SK-N-SH (cell line): ENCODE data around the gene SPA17.

Experiments used
- CHD2 ChIP-seq: fragments of 150-350 bp; IDR thresholded peaks from 2 replicates; pipeline ENCODE4 v1.6.1; 2018; ENCODE audit warnings: low read length; ENCODE audit not compliant: partially characterized antibody
- EP300 ChIP-seq, 2 experiments: IDR thresholded peaks; 2 replicates each; pipeline versions ENCODE4 v1.4.0 to v1.6.1; 2012; ENCODE audit warnings: borderline replicate concordance in 1 of 2, low read depth in 1 of 2, low read length in 1 of 2
- FOXJ3 ChIP-seq: sonication (generic); formaldehyde crosslinking; IDR thresholded peaks from 2 replicates; pipeline ENCODE4 v1.5.1; 2020; ENCODE audit warnings: mild to moderate bottlenecking, missing genetic modification reagents
- FOXM1 ChIP-seq: IDR thresholded peaks from 2 replicates; pipeline ENCODE4 v1.4.0; 2012; ENCODE audit warnings: low read depth, mild to moderate bottlenecking
- POLR2AphosphoS5 ChIP-seq: IDR thresholded peaks from 2 replicates; pipeline ENCODE4 v1.6.1; 2012; ENCODE audit warnings: low read depth, low read length
- RXRA ChIP-seq: IDR thresholded peaks from 2 replicates; pipeline ENCODE4 v1.4.0; 2012; ENCODE audit warnings: low read depth, mild to moderate bottlenecking, borderline replicate concordance
- SIN3A ChIP-seq: IDR thresholded peaks from 2 replicates; pipeline ENCODE4 v1.6.1; 2012; ENCODE audit warnings: low read depth, mild to moderate bottlenecking, low read length, moderate library complexity, borderline replicate concordance
- YY1 ChIP-seq: IDR thresholded peaks from 2 replicates; pipeline ENCODE4 v1.4.0; 2012; ENCODE audit warnings: low read depth, mild to moderate bottlenecking
- TF ChIP-seq, protein P1 (sequence below): fragments of 200-600 bp; sonication (generic); IDR thresholded peaks from 2 replicates; pipeline ENCODE4 v1.6.1; 2017; ENCODE audit warnings: antibody characterized with exemption, mild to moderate bottlenecking, moderate library complexity
- TF ChIP-seq, protein P2 (sequence below): fragments of 150-350 bp; IDR thresholded peaks from 2 replicates; pipeline ENCODE4 v1.6.1; 2017; ENCODE audit warnings: antibody characterized with exemption, low read length, low read depth, borderline replicate concordance
- TF ChIP-seq, protein P3 (sequence below): IDR thresholded peaks from 2 replicates; pipeline ENCODE4 v1.4.0; 2012; ENCODE audit warnings: low read depth

DNA sequence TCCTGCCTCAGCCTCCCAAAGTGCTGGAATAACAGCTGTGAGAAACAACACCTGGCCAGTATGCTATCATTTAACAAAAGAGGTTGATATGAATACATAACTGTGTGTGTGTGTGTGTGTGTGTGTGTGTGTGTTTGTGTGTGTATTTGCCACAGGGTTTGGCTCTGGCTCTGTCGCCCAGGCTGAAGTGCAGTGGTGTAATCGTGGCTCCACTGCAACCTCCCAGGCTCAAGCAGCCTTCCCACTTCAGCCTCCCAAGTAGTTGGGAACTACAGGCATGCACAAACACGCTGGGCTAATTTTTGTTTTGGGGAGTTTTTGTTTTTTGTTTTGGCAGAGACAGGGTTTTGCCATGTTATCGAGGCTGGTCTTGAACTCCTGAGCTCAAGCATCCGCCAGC lies 4.7 kb downstream of the SPA17 start:
- TF ChIP-seq POLR2AphosphoS5: no peak
- TF ChIP-seq, protein P1, sequence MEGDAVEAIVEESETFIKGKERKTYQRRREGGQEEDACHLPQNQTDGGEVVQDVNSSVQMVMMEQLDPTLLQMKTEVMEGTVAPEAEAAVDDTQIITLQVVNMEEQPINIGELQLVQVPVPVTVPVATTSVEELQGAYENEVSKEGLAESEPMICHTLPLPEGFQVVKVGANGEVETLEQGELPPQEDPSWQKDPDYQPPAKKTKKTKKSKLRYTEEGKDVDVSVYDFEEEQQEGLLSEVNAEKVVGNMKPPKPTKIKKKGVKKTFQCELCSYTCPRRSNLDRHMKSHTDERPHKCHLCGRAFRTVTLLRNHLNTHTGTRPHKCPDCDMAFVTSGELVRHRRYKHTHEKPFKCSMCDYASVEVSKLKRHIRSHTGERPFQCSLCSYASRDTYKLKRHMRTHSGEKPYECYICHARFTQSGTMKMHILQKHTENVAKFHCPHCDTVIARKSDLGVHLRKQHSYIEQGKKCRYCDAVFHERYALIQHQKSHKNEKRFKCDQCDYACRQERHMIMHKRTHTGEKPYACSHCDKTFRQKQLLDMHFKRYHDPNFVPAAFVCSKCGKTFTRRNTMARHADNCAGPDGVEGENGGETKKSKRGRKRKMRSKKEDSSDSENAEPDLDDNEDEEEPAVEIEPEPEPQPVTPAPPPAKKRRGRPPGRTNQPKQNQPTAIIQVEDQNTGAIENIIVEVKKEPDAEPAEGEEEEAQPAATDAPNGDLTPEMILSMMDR: no peak
- no peak for TF ChIP-seq CHD2
- TF ChIP-seq, protein P2, sequence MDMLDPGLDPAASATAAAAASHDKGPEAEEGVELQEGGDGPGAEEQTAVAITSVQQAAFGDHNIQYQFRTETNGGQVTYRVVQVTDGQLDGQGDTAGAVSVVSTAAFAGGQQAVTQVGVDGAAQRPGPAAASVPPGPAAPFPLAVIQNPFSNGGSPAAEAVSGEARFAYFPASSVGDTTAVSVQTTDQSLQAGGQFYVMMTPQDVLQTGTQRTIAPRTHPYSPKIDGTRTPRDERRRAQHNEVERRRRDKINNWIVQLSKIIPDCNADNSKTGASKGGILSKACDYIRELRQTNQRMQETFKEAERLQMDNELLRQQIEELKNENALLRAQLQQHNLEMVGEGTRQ: no peak
- TF ChIP-seq SIN3A: no peak
- TF ChIP-seq RXRA: no peak
- TF ChIP-seq FOXM1: no peak
- TF ChIP-seq, protein P3, sequence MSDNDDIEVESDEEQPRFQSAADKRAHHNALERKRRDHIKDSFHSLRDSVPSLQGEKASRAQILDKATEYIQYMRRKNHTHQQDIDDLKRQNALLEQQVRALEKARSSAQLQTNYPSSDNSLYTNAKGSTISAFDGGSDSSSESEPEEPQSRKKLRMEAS: no peak
- no peak for TF ChIP-seq YY1
- no peak for TF ChIP-seq FOXJ3 (CRISPR knock-in tag)
- no peak for TF ChIP-seq EP300 (IDR thresholded peaks at IDR 0.05; ENCODE audit: borderline replicate concordance in 1 of 2, low read depth in 1 of 2, low read length in 1 of 2)
